Putamen (tissue), 1 donor: ENCODE results near the gene MROH2A.
"Not testable (repeated sequence)": the region's sequence is repeated elsewhere in the genome, so short reads cannot be mapped to it uniquely, and the experiment has no call there.

Experiments used
- DNase-seq: peaks from one replicate; pipeline ENCODE4 v3.0.0-alpha.2; 2016; ENCODE audit warnings: low spot score

Gene MROH2A, protein sequence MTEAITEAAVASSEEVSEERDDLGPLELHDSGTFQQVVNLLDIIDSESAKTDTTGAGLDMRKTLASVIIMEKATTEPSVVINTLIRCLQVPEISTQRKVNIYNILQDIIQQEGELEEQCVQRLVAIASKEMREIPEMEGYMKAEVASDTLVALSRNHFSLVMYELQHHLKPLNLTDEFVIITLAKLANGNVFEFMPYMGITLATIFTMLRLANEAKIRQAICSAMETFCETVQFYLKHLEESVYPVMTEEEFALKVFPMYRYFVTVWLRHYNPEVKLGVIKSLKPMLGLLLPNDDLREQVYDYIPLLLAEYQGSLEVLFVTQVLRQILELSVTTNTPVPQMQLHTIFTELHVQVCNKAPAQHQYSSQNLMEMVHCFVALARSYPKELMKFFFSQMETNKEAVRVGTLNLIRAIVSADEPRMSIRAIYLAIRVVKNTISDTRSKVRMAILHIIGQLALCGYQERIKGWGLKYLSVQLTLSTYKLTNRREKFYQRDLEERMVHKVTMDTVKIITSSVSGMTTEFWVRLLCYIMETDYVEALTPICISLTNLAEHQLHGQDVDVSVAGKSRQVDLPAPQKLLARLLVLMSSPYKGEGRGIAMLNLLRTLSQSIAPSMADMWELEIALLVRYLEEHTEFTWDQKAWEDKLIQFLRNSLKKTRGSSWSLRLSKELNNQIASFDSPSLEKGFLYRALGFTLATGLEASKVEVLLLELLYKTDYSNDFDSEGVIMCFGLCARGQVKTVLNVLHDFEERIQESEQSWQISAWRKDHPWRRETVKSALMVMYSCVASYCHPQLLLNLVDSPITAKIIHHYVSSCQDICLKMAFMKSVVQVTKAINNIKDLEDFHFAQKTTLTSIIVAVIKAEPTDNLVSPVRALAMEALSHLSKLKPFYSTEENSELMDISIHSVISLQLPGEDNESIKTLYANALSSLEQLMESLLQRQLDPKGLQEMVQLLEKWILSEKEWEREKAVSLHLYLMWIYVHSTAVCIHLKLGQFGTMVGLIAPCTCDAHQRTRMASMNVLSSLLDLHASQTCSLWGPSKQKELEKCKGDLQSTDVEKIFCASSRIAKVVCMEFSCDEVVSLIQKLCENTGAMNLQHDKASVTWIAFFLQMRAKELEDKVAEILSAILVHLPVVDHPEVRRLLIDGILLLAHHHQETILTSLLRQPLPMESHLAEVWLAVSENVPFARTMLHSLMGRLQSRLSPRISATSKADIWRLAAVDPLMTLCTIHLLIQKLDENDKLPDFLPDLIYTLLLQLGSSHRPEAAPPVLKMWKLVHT (N-terminal part only)

DNA sequence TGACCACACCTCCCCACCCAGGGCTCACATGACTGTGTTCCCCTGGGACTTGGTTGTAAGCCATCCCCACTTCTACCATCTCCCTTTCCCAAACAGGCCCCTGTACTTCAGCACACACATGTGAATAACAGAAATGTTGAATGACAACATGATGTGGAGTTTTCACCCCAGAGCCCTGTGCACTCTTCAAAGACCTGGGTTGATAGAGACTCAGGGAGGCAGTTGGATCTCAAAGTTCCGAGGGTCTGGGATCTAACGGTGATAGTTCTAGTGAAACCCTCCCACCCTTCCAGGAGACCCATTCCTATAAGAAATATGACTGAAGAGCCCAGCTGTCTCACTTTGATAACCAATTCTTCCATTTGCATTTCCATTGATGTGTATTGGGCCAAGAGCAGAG, at the start of gene MROH2A:
TSS of gene MROH2A (plus strand) at position 301 of the 400 bp plus-strand sequence. CDS start 1,029 bp downstream, outside the sequence.
- no peak for DNase-seq

DNA sequence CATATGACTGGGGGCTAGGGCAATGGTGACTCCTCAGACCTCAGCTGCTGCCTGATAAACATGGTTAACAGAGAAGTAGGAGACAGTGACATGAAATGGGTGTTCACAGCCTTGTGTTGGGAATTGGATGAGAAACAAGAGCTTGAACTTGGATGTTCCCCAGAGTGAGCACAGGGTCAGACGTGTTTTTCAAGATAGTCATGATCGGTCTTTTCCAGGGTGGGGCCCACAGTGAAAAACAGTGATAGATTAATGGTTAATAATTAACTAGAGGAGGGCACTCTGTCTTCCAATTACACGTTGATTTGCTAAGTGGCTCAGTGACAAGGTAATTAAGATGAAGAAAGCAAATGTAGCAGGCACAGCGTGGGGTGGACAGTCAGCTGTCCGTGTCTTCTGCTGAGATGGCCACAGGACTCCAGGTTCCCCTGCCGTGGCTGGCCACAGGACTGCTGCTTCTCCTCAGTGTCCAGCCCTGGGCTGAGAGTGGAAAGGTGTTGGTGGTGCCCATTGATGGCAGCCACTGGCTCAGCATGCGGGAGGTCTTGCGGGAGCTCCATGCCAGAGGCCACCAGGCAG, 49.3 kb upstream of the MROH2A start, which contains the start of gene UGT1A3:
TSS of gene UGT1A3 (plus strand) at position 320 of the 579 bp plus-strand sequence. CDS start at position 405, 85 bp downstream.
- DNase-seq: no peak

DNA sequence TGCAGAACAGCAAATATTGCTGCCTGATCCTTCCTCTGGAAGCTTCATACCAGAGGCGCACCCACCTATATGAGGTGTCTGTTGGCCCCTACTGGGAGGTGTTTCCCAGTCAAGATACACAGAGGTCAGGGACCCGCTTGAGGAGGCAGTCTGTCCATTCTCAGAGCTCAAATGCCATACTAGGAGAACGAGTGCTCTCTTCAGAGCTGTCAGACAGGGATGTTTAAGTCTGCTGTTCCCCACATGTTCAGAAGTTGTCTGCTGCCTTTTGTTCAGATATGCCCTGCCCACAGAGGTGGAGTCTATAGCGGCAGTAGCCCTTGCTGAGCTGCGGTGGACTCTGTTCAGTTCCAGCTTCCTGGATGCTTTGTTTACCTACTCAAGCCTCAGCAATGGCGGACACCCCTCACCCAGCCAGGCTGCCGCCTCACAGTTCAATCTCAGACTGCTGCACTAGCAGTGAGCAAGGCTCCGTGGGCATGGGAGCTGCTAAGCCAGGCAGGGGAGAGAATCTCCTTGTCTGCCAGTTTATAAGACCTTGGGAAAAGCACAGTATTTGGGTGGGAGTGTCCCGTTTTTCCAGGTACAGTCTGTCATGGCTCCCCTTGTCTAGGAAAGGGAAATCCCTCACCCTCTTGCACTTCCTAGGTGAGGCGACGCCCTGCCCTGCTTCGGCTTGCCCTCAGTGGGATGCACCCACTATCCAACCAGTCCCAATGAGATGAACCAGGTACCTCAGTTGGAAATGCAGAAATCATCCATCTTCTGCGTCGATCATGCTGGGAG, 41.1 kb upstream of the MROH2A start:
- DNase-seq: not testable (repeated sequence)

DNA sequence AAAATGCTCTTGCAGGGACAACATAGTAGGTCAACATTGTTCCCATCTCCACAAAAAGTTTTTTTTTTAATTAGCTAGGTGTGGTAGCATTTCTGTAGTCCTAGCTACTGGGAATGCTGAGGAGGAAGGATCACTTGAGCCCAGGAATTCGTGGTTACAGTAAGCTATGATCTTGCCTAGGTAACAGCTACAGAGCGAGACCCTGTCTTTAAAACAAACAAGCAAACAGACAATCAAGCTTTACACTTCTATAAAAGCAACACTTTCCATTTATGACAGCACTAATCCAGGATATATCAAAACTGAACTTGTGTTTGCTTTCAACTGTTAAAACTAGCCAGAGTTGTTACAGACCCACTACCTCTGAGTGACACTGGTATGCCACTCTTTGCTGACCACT, 37.3 kb upstream of the MROH2A start:
- no peak for DNase-seq

DNA sequence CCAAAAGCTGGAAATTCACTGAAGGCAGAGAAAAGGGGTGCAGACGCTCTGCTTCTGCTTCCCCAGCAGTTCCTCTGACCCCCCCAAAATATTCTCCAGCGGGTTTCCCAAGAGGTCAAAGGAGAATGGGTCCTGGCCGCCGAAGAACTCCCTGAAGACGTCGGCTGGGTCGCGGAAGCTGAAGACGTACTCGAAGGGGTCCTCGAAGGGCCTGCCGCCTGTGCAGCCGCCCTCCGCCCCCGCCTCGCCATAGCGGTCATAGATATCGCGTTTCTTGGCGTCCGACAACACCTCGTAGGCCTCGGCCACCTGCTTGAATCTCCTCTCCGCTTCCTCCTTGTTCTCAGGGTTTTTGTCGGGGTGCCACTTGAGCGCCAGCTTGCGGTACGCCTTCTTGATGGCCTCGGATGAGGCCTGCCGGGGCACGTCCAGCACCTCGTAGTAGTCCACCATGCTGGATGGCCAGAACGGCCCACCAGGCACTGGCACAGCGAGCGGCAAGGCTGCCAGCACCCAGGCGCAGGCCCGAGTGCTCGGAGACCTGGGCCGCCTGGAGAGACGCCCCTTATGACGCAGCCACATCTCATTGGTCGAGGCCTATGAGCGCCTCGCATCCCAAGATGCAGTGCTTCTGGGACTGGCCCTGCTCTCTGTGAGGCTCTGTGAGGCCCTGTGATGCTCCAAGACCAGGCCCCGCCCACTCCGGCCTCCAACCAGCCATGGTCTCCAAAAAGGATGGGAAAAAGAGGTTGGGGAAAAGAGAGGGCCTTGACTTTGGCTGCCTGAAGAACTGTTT, 34.5 kb upstream of the MROH2A start:
- DNase-seq: no peak

DNA sequence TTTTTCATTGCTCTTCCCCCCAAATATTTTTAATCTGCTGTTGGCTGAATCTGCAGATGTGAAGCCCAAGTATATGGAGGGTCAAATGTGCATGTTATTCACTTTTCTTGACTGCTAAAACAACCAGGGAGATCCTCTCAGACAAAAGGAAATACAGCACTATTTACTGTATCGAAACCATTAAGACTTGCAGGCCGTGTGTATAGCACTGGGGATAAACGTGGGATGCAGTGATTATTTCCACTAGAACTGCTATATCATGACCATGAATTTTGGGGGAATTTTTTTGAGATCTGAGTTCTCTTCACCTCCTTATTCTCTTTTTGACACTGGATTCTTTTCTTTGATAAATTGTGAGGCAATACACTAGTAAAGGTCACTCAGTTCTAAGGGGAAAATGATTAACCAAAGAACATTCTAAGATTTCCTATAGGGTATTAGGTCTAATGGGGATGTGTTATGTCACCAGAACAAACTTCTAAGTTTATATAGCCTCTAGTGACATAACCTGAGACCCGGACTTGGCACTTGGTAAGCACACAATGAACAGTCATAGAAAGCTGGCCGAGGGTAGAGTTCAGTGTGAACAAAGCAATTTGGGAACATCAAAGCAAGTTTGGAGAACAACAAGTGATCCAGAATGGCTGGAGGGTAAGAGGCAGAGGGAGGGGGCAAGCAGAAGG, 32.9 kb upstream of the MROH2A start:
- DNase-seq: no peak

DNA sequence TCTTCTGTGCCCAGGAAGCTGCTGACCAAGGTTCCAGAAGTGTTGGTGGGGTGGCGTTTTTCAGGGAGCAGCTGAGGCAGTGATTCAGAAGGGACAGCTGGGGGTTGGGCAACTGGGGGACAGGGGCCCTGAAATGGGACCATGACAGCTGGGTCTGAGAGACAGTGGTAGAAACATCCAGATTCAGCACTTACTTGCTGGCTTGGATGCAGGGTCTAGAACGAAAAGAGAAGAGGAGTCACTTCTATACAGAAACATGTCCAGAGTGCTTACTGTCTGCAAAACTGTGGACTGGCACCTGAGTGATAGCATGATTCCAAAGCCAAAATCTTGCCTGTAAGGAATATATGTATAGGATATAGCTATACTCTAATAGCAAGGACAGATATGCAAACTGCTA, 32.3 kb upstream of the MROH2A start:
- DNase-seq: not testable (repeated sequence)

DNA sequence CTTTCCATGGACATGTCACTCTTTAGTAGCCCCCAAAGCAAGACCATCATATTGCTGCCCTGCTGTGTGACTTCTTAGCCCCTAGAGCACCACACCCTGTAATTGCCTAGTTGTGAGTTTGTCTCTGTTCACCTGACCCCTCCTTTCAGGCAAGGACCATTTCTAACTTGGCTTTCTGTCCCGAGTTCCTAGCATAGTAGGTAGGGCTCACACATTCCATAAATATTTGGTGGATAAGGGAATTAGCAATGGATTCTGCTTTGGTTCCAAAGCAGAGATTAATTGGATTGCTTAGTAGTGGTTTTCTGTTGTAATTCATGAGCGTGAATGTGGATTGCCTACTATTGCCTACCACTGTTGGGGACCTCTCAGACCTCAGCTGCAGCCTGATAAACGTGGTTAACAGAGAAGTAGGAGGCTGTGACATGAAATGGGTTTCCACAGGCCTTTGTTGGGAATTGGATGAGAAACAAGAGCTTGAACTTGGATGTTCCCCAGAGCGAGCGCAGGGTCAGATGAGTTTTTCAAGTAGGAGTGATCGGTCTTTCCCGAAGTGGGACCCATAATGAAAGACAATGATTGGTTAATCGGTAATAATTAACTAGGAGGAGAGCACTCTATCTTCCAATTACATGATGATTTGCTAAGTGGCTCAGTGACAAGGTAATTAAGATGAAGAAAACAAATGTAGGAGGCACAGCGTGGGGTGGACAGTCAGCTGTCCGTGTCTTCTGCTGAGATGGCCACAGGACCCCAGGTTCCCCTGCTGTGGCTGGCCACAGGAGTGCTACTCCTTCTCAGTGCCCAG, 31.5 kb upstream of the MROH2A start:
- DNase-seq: no peak

DNA sequence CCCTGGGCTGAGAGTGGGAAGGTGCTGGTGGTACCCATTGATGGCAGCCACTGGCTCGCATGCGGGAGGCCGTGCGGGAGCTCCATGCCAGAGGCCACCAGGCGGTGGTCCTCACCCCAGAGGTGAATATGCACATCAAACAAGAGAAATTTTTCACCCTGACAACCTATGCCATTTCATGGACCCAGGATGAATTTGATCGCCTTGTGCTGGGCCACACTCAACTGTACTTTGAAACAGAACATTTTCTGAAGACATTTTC, 30.9 kb upstream of the MROH2A start:
- no peak for DNase-seq

DNA sequence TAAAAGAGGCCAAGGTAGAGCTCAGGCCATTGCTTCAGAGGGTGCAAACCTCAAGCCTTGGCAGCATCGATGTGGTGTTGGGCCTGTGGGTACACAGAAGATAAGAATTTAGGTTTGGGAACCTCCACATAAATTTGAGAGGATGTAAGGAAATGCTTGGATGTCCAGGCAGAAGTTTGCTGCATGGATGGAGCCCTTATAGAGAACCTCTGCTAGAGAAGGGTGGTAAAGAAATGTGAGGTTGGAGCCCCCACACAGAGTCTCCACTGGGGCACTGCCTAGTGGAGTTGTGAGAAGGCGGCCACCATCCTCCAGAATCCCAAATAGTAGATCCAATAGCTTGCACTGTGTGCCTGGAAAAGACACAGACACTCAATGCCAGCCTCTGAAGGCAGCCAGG, 27.4 kb upstream of the MROH2A start:
- not testable (repeated sequence) for DNase-seq

DNA sequence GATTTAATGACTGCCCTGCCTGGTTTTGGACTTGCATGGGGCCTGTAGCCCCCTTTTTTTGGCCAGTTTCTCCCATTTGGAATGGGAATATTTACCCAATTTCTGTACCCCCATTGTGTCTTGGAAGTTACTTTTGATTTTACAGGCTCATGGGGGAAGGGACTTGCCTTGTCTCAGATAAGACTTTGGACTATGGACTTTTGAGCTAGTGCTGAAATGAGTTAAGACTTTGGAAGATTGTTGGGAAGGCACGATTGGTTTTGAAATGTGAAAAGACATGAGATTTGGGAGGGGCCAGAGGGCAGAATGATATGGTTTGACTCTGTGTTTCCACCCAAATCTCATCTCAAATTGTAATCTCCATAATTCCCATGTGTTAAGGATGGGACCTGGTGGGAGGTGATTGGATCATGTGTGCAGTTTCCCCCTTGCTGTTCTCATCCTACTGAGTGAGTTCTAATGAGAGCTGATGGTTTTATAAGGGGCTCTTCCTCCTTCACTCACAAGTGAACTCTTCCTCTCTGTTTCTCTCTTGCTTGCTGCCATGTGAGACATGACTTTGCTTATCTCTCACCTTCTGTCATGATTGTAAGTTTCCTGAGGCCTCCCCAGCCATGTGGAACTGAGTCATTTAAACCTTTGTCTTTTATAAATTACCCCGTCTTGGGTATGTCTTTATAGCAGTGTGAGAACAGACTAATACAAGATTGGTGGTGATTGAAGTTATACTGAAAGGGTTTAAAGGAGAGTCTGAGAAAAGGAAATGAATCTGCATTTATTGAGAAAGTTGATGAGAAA, 26.7 kb upstream of the MROH2A start:
- not testable (repeated sequence) for DNase-seq

DNA sequence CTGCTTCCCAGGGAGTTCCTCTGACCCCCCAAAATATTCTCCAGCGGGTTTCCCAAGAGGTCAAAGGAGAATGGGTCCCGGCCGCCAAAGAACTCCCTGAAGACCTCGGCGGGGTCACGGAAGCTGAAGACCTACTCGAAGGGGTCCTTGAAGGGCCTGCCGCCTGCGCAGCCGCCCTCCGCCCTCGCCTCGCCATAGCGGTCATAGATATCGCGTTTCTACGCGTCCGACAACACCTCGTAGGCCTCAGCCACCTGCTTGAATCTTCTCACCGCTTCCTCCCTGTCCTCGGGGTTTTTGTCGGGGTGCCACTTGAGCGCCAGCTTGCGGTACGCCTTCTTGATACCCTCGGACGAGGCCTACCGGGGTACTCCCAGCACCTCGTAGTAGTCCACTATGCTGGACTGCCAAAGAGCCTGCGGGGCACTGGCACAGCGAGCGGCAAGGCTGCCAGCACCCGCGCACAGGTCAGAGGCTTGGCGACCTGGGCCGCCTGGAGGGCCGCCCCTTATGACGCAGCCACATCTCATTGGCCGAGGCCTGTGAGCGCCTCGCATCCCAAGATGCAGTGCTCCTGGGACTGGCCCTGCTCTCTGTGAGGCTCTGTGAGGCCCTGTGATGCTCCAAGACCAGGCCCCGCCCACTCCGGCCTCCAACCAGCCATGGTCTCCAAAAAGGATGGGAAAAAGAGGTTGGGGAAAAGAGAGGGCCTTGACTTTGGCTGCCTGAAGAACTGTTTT, 23.1 kb upstream of the MROH2A start:
- DNase-seq: no peak

DNA sequence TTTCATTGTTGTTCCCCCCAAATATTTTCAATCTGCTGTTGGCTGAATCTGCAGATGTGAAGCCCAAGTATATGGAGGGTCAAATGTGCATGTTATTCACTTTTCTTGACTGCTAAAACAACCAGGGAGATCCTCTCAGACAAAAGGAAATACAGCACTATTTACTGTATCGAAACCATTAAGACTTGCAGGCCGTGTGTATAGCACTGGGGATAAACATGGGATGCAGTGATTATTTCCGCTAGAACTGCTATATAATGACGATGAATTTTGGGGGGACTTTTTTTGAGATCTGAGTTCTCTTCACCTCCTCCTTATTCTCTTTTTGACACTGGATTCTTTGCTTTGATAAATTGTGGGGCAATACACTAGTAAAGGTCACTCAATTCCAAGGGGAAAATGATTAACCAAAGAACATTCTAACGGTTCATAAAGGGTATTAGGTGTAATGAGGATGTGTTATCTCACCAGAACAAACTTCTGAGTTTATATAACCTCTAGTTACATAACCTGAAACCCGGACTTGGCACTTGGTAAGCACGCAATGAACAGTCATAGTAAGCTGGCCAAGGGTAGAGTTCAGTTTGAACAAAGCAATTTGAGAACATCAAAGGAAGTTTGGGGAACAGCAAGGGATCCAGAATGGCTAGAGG, 21.6 kb upstream of the MROH2A start:
- DNase-seq: no peak

DNA sequence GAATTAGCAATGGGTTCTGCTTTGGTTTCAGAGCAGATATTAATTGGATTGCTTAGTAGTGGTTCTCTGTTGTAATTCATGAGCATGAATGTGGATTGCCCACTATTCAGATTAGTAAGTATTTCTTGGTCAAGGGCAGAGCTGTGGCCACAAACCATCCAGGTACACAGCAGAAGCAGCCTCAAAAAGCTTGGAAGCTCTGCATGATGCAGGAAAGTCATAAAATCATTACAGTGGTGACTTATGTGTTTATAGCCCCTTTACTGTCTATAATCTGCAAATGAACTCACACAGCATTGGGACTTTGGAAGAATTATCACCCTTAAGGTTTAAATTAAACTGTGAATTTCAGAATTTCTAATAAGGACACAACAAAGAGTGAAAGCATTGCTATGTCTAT, 20.0 kb upstream of the MROH2A start:
- DNase-seq: no peak

DNA sequence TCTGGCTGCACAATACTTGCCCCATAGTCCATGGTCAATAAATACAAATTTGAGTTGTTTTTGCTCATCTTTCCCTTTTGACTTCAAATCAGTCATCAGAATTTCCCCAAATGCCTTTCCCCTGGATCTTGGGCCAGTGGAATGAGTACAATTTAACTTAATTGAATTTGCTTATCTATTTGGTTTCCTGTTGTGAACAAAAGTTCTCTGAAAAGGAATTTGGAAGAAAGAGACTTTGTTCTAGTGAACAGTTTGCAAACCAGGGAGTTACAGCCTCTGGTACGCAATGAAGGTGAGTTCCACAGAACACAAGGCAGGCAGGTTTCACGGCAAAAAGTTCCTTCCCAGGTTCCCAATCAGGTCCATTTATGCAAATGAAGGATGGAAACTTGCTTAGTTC, 19.3 kb upstream of the MROH2A start:
- no peak for DNase-seq

DNA sequence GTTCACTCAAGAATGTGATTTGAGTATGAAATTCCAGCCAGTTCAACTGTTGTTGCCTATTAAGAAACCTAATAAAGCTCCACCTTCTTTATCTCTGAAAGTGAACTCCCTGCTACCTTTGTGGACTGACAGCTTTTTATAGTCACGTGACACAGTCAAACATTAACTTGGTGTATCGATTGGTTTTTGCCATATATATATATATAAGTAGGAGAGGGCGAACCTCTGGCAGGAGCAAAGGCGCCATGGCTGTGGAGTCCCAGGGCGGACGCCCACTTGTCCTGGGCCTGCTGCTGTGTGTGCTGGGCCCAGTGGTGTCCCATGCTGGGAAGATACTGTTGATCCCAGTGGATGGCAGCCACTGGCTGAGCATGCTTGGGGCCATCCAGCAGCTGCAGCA, 18.1 kb upstream of the MROH2A start, which contains the start of gene UGT1A1:
TSS of gene UGT1A1 (plus strand) at position 228 of the 400 bp plus-strand sequence. CDS start at position 246, 18 bp downstream.
- no peak for DNase-seq
